Spleen (tissue), 7 donors: Measurements from ENCODE around the gene CENPT.

Source experiments
- POLR2A ChIP-seq, 3 donors: fragments of 450-650 bp; IDR thresholded peaks; one replicate each; pipeline ENCODE4 v1.5.1; 2017; ENCODE audit warnings: antibody characterized with exemption in 3 of 3, mild to moderate bottlenecking in 1 of 3
- TF ChIP-seq, protein P1 (sequence below), 11 experiments: fragments of 200-600 bp in 7 of 11; fragments of 450-650 bp in 4 of 11; sonication (generic) in 4 of 11; IDR thresholded peaks in 8 of 11; conservative IDR thresholded peaks in 3 of 11; 1 replicate in 7 of 11; 2 replicates in 4 of 11; pipeline versions ENCODE4 v1.4.0 to v1.8.0; 2016 to 2021; ENCODE audit warnings: antibody characterized with exemption in 11 of 11, inconsistent platforms in 4 of 11, mild to moderate bottlenecking in 1 of 11
- donor health status: DM: no; HTN: no; CAD: no; lungs with moderate emphysema.
- donor health status: DM: no; HTN: no; CAD: no.
- donor health status: DM: no; HTN: no; CAD: no.

DNA sequence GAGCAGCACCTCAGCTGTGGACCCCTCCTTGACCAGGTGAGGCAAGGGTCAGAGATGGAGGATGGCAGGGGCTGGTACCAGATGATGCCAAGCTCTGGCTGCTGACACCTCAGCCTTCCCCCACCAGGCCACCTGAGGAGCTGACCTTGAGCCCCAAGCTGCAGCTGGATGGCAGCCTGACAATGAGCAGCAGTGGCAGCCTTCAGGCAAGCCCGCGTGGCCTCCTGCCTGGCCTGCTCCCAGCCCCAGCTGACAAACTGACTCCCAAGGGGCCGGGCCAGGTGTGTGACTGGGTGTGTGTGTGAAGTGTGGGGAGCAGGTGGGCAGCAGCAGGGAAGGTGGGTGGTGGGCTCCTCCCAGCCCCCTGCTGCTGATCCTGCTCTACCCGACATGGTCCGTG lies 32.4 kb upstream of the CENPT start:
- TF ChIP-seq, protein P1, sequence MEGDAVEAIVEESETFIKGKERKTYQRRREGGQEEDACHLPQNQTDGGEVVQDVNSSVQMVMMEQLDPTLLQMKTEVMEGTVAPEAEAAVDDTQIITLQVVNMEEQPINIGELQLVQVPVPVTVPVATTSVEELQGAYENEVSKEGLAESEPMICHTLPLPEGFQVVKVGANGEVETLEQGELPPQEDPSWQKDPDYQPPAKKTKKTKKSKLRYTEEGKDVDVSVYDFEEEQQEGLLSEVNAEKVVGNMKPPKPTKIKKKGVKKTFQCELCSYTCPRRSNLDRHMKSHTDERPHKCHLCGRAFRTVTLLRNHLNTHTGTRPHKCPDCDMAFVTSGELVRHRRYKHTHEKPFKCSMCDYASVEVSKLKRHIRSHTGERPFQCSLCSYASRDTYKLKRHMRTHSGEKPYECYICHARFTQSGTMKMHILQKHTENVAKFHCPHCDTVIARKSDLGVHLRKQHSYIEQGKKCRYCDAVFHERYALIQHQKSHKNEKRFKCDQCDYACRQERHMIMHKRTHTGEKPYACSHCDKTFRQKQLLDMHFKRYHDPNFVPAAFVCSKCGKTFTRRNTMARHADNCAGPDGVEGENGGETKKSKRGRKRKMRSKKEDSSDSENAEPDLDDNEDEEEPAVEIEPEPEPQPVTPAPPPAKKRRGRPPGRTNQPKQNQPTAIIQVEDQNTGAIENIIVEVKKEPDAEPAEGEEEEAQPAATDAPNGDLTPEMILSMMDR (IDR thresholded peaks at IDR 0.05 in 8 of 11, conservative IDR thresholded peaks at IDR 0.05 in 3 of 11): no peak
- TF ChIP-seq POLR2A (IDR thresholded peaks at IDR 0.05): no peak
